GM18505 (cell line): ENCODE measurements around the gene CCT3.
"Not testable (repeated sequence)": the region's sequence is repeated elsewhere in the genome, so short reads cannot be mapped to it uniquely, and the experiment has no call there.

ENCODE experiments used
- ATAC-seq: cut with Tn5 transposase; IDR thresholded peaks from one replicate; pipeline ENCODE4 v1.9.1; 2021; ENCODE audit not compliant: unreplicated experiment
- POLR2A ChIP-seq: IDR thresholded peaks from 4 replicates; pipeline ENCODE4 v1.6.1; 2011; ENCODE audit warnings: borderline replicate concordance; ENCODE audit not compliant: insufficient read depth, insufficient read length; ENCODE audit errors: extremely low read depth

CCT3 gene

DNA sequence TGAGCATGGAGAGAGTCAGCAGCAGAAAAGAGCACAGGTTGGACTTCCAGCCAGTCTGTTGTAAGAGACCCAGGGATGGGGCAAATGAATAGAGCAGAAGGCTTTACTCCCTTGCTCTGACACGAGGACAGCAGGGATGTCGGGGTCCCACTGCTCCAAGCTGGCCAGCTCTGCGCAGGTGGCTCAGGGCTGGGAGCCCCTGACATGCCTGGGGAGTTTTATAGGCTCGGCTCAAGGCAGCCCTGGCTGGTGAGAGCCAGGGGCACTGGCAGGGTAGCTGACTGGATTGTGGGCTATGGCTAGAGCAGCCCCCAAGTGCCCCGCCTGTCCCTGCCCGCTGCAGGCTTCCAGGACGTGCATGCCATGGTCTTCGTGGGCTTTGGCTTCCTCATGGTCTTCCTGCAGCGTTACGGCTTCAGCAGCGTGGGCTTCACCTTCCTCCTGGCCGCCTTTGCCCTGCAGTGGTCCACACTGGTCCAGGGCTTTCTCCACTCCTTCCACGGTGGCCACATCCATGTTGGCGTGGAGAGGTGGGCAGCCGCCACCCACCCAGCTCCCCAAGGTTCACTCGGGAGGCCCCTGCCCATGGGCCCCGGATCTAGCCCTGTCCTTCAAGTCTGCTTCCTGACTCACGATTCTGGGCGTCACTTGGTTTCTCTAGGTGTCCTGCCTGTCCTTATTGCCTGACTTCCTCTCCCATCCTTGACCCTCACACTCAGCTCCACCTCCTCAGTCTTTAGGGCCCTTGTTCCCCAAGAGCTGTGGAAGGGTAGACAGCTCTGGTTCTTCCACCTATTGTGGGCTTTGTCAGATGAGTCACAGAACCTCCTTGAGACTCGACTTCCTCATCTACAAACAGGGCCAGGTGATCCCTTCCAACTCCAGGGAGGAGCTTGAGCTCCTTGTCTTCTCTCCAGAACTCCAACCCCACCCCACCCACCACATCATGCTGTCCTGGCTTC, 39.1 kb upstream of the CCT3 start:
- ATAC-seq, result no peak
- no peak for TF ChIP-seq POLR2A

DNA sequence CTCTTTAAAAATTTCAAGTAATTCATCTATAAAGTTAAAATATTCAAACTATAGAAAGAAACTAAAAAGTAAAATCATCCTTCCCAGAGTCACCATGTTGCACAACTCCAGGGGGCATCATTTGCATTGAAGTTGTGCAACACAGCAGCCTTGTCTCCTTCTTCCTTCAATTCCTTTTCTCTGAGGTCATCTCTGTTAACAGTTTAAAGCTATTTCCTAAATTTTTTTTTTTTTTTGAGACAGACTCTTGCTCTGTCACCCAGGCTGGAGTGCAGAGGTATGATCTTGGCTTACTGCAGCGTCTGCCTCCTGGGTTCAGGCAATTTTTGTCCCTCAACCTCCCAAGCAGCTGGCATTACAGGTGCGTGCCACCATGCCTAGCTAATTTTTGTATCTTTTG, 38.1 kb upstream of the CCT3 start:
- ATAC-seq, result no peak
- no peak for TF ChIP-seq POLR2A

DNA sequence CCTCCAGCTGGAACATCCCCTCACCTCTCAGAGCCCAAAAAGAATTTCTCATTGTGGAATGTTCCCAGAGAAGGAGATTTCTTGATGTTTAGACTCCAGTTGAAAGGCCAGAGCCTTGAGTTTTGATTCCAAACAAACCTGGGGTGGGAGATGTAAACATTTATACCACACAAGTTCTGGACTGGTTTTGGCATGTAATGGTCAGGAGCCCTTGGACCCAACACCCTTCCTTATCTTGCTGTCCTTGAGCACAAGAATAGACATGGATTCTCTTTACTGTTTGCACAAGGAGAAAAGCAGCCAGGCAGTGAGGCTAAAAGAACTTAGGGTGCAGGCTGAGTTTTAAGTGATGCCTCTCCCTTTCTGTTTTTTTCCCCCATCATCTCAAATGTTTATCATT, 35.5 kb upstream of the CCT3 start:
- TF ChIP-seq POLR2A, result no peak
- no peak for ATAC-seq

DNA sequence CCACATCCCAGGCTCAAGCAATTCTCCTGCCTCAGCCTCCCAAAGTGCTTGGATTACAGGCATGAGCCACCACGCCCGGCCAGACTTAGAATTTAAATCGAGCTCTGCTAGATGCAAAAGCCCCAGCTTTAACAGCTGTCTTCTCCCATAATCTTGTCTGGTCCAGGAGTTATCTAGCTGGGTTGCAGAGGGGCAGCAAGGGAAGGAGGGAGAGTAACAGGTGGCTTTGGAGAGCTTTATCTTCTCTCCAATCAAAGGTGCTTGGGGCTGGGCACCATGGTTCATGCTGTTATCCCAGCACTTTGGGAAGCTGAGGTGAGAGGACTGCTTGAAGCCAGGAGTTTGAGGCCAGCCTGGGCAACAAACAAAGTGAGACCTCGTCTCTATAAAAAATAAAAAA, 34.8 kb upstream of the CCT3 start:
- ATAC-seq, result no peak
- no peak for TF ChIP-seq POLR2A

DNA sequence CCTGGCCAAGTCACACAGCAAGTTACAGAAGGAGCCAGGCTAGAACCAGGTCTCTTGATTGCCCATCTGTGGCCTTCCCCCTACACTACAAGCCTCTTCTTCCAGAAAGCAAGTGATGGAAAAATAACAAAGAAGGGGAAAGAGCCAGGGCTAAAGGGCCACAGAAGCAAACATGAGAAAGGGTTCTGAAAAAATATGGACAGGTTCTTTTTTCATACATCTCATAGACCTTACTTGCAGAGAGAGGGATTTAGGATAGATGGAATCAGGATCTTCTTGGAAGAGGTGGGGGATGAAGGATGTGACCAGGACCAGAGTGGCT, 34.1 kb upstream of the CCT3 start:
- no peak for ATAC-seq
- no peak for TF ChIP-seq POLR2A

DNA sequence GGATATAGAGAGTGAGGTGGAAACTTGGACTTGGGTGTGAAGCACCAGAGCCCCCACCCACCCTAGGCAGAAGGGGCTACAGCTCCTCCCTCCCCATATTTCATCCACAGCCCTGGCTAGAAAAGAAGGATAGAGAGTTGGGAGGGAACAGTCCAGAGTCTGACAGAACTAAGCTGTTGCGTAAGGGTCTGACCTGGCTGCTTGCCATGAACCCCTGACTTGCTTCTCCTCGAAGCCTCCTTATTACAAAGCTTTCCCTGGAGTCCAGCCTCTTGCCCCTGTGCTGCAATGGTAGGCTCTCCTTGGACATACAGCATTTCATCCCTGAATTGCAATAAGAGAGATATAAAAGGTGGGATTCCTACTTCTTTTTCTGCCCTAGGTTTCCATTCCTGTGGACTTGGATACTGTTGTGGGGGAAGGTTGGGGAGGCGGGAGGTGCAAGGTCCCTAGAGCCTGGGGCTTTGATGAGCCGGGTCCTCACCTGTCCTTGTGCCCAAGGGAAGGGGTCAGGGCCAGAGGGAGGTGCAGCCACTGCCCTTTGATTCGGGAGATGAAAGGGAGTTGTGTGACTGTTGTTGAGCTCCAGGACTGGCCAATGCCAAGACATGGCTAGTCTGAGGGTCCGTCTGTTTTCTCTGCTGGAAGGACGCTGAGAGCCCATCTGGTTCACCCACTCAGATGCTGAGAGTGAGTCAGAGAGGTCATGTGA, 33.6 kb upstream of the CCT3 start:
- no peak for TF ChIP-seq POLR2A

DNA sequence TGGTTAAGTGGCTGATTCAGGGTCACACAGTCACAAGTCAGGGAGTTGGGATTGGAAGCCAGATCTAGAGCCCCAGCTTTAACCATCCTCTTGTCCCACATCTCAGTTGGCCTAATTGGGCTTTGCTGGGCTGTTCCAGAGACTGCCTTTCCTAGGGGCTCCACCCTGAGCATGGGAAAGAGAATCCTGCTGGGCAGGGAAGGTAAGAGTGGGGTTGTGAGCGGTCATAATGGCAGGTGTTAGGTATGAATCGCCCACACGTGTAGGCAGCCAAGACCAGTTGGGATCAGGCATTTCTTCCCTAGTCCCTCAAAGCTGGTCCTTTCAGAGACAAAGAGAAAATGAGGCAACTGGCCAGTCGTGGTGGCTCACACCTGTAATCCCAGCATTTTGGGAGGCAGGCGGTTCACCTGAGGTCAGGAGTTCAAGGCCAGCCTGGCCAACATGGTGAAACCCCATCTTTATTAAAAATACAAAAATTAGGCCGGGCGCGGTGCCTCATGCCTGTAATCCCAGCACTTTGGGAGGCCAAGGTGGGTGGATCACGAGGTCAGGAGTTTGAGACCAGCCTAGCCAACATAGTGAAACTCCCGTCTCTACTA, 31.7 kb upstream of the CCT3 start:
- ATAC-seq, result not testable (repeated sequence)

More for the DNA sequence above, 33.6 kb upstream of the CCT3 start:
- no peak for ATAC-seq

DNA sequence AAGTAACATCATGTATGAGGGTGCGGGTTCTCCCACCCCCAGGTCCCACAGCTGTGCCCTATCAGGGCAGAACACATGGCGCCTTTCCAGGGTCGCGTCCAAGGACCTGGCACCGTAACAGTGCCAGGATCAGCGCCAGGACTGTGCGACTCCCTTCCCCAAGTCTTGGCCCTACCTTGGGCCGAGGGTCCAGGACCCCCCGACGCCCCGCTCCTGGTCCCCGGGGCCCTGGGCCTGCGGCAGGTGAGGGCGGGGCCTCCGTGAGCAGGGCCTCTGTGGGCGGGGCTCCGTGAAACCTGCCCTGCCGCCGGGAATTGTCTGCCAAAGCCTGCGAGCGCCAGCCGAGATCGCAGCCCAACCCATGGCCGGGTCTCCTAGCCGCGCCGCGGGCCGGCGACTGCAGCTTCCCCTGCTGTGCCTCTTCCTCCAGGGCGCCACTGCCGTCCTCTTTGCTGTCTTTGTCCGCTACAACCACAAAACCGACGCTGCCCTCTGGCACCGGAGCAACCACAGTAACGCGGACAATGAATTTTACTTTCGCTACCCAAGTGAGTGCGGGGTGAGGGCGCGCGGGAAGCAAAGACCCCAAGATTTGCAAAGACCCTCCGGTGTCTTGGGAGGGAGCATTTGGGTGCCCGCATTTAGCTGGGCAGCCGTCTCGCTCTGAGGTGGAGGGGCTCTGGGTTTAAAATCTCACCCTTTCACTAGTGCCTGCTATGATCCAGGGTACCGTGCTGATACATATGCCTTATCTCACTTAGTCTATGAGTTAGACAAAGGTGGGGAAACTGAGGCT, 31.0 kb upstream of the CCT3 start, which contains the start of gene RHBG:
TSS of gene RHBG (plus strand) at position 323 of the 796 bp plus-strand sequence. CDS start at position 362, 39 bp downstream.
- ATAC-seq, result no peak
- no peak for TF ChIP-seq POLR2A

DNA sequence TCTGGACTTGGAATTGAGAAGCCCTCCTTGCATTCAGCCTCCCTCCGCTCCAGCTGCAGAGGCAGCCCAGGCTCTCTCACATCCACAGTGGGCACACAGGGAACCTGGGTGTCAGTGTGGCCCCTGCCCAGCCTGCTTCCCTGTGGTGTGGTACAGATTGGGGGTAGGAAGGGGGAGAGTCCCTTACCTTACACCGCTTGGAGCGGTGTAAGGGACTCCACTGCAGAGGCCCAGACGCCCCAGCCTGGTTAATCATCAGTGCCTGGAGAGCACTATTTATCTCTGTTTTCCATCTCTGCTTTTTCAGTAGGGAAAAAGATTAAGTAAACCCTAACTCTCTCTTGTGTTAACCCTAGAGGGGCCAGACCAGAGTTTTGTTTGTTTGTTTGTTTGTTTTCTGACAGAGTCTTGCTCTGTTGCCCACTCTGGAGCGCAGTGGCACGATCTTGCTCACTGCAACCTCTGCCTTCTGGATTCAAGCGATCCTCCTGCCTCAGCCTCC, 30.1 kb upstream of the CCT3 start:
- ATAC-seq, result no peak
- no peak for TF ChIP-seq POLR2A

DNA sequence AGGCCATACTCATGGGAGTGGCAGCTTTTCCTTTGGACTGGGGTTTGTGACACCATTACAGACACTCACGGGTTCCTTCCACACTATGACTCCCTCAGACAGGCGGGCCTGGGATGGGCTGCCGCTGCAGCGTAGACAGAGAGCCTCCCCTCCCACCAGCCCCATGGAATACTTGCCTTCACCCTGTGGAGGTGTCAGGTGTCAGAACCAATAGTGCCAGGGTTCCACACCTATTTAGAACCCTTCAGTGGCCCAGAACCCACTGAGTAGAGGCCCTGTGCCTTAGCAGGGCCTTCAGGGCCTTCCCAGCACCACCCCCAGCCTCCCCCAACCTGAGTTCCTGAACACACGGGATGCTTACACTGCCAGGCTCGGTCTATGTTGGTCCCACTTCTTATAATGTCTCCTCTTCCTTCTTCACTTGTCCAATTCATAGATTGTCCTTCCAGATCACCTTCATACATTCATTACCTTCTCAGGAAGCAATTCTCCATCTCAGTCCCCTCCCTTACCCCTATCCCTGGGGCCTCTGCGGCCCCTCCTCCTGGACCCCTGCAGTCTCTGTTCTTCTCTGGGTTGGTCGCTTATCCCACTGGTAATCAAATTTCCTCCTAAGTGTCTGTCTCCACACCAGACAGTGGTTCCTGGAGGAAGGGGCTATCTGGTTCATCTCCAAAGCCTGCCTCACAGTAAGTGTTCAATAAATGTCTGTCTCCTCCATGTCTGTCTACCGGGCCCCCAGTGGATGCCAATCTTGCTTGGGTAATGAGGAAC, 29.5 kb upstream of the CCT3 start:
- TF ChIP-seq POLR2A, result no peak
- no peak for ATAC-seq

DNA sequence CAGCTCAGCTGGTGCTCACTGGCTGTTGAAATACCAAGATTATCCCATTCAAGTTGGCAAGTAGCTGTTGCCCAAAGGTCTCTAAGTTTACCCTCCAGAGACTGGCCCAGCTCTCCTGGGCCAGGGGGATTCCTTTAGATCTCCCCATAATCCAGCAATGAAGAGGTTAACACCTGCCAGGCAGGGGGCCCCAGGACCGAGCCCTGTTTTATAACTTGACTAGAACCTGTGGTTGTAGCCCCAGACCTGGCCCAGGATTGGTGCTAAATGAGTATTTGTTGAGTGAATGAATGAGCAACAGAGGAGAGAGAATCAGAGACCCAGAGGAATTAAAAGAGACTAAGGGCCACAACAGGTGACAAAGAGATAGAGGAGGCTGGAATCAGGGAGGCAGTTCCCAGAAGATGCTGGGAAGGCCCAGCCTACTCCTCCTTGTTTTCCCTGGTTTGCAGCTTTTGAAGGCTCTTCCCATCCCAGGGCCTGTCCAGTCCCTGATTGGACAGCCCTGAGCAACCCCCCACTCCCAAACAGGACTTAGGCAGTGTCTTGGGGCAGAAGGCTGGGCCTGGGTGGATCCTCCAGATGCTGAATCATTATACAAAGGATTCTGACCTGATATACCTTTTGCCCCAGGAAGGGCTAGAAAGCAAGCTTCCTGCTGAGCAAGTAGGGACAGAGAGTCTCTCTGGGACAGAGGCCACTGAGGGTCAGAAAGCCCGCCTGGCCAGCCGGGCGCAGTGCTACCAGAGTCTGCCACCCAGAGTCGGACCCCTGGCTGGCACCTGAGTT, 28.5 kb upstream of the CCT3 start:
- TF ChIP-seq POLR2A, result no peak
- ATAC-seq, result no peak

DNA sequence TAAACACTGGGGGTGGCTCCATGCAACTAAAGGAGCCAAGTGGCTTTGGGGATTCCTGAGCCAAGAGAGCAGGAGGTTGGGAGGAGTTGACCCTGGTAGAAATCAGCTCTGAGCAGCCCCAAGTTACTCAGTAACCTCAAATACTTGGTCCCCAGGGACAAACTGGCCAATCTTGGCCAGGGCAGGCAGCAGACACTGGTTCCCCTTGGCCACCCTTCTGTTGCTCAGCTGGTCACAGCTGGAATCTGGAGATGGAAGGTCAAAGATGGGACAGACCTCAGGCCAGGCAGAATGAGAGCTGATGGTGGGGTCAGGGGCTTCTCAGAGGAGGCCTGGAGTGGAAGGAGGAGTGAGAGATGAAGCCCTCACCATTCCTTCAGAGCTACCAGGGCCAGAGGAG, 27.7 kb upstream of the CCT3 start:
- ATAC-seq, result no peak
- TF ChIP-seq POLR2A, result no peak

DNA sequence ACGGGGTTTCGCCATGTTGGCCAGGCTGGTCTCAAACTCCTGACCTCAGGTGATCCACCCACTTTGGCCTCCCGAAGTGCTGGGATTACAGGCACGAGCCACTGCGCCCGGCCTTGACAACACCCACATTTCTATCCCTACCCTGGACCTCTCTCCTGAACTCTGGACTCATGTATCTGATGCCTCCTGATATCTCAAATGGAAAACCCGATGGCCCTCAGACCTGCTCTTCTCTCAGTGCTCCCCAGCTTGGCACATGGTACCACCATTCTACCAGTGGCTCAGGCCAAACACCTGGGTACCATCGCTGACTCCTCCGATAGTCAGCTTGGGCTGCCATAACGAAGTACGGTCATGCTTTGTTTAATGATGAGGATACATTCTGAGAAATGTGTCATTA, 22.4 kb upstream of the CCT3 start:
- no peak for ATAC-seq
- no peak for TF ChIP-seq POLR2A
